OCI-LY1 (cell line): ENCODE results near the gene CPTP.
"Not testable (repeated sequence)": the region's sequence is repeated elsewhere in the genome, so short reads cannot be mapped to it uniquely, and the experiment has no call there.

Source experiments
- H2AFZ ChIP-seq: fragments of 200-600 bp; sonication (generic), shearing (Covaris generic); 2 replicates; pipeline ENCODE4 v1.6.0; 2014; ENCODE audit warnings: antibody characterized with exemption, mild to moderate bottlenecking, low read length
- H3F3A ChIP-seq: fragments of 200-600 bp; sonication (generic), shearing (Covaris generic); 2 replicates; pipeline ENCODE4 v1.6.0; 2014; ENCODE audit warnings: mild to moderate bottlenecking, antibody characterized with exemption, low read length, moderate library complexity; ENCODE audit not compliant: insufficient read depth
- H3K27ac ChIP-seq: fragments of 200-600 bp; sonication (generic); 2 replicates; pipeline ENCODE4 v1.5.1; 2014; ENCODE audit warnings: low read length, mixed run types, mild to moderate bottlenecking, low read depth; ENCODE audit not compliant: poor library complexity, severe bottlenecking
- H3K27me3 ChIP-seq: fragments of 200-600 bp; sonication (generic); 2 replicates; pipeline ENCODE4 v1.6.0; 2014; ENCODE audit warnings: antibody characterized with exemption, mild to moderate bottlenecking, low read length, moderate library complexity; ENCODE audit not compliant: insufficient read depth
- H3K36me3 ChIP-seq: fragments of 200-600 bp; sonication (generic); 2 replicates; pipeline ENCODE4 v1.6.1; 2014; ENCODE audit warnings: mild to moderate bottlenecking, antibody characterized with exemption, low read length, moderate library complexity, mixed read lengths; ENCODE audit not compliant: insufficient read depth
- H3K4me1 ChIP-seq: fragments of 200-600 bp; sonication (generic); 2 replicates; pipeline ENCODE4 v1.5.1; 2014; ENCODE audit warnings: mild to moderate bottlenecking, low read length, moderate library complexity; ENCODE audit not compliant: insufficient read depth, severe bottlenecking
- H3K4me2 ChIP-seq: fragments of 200-600 bp; sonication (generic), shearing (Covaris generic); 2 replicates; pipeline ENCODE4 v1.6.1; 2014; ENCODE audit warnings: low read length
- H3K4me3 ChIP-seq: fragments of 200-600 bp; sonication (generic); 2 replicates; pipeline ENCODE4 v1.5.1; 2014; ENCODE audit warnings: low read length, low read depth, mild to moderate bottlenecking, mixed read lengths; ENCODE audit not compliant: poor library complexity, severe bottlenecking
- H3K79me2 ChIP-seq: fragments of 200-600 bp; shearing (Covaris generic); 2 replicates; pipeline ENCODE4 v1.6.1; 2016; ENCODE audit warnings: mixed run types, low read length, mixed read lengths; ENCODE audit not compliant: insufficient read depth
- H3K9ac ChIP-seq: fragments of 200-600 bp; sonication (generic), shearing (Covaris generic); 2 replicates; pipeline ENCODE4 v1.6.1; 2014; ENCODE audit warnings: mild to moderate bottlenecking, low read length, mixed read lengths
- H3K9me2 ChIP-seq: fragments of 200-600 bp; sonication (generic), shearing (Covaris generic); 2 replicates; pipeline ENCODE4 v1.6.1; 2014; ENCODE audit warnings: low read depth, mild to moderate bottlenecking, low read length, mixed read lengths
- H3K9me3 ChIP-seq: fragments of 200-600 bp; shearing (Covaris generic); 2 replicates; pipeline ENCODE4 v1.6.1; 2014; ENCODE audit warnings: low read length, mixed read lengths
- H4K20me1 ChIP-seq: fragments of 200-600 bp; sonication (generic), shearing (Covaris generic); 2 replicates; pipeline ENCODE4 v1.6.0; 2016; ENCODE audit warnings: mild to moderate bottlenecking, low read length; ENCODE audit not compliant: insufficient read depth
- CTCF ChIP-seq: fragments of 200-600 bp; sonication (generic), shearing (Covaris generic); IDR thresholded peaks from 2 replicates; pipeline ENCODE4 v1.5.1; 2017; ENCODE audit warnings: mild to moderate bottlenecking, antibody characterized with exemption, low read length, moderate library complexity, mixed read lengths
- EZH2 ChIP-seq: fragments of 200-600 bp; sonication (generic), shearing (Covaris generic); IDR thresholded peaks from 2 replicates; pipeline ENCODE4 v1.8.0; 2017; ENCODE audit warnings: borderline replicate concordance, mixed run types, mild to moderate bottlenecking, antibody characterized with exemption, low read length, moderate library complexity, mixed read lengths

CPTP gene

GRCh38 chr1:1365875-1366698 lies 41.5 kb downstream of the CPTP start:
- no peaks in the 10 kb centered on the region; the same call in 1 of the 2 replicates for H3K27me3 ChIP-seq
- no peak for TF ChIP-seq EZH2
- no peak for TF ChIP-seq CTCF
- no peaks in the 10 kb centered on the region for H4K20me1 ChIP-seq
- H3K27ac ChIP-seq: no peak overlapping the region
- no peaks in the 10 kb centered on the region for H3K79me2 ChIP-seq
- H3K4me1 ChIP-seq: no peaks in the 10 kb centered on the region
- peaks cover 3% of the 10 kb centered on the region for H3K9me3 ChIP-seq
- H3K9me2 ChIP-seq: no peaks in the 10 kb centered on the region
- H3F3A ChIP-seq: no peaks in the 10 kb centered on the region
- no peak overlapping the region for H2AFZ ChIP-seq
- H3K36me3 ChIP-seq: no peaks in the 10 kb centered on the region
- no peak overlapping the region for H3K4me2 ChIP-seq
- H3K4me3 ChIP-seq: no peak overlapping the region
- no peak overlapping the region for H3K9ac ChIP-seq

- peaks cover 3% of the 10 kb centered on the region for H3K9me3 ChIP-seq
These were observed 42.1 kb downstream of the CPTP start for GRCh38 chr1:1366699-1367066.

GRCh38 chr1:1367315-1367714 lies 42.7 kb downstream of the CPTP start:
- H3K4me3 ChIP-seq: no peak overlapping the region
- no peaks in the 10 kb centered on the region for H3K79me2 ChIP-seq
- H3F3A ChIP-seq: no peaks in the 10 kb centered on the region
- H3K9me3 ChIP-seq: peaks cover 3% of the 10 kb centered on the region
- no peak overlapping the region for H2AFZ ChIP-seq
- H3K27me3 ChIP-seq: no peaks in the 10 kb centered on the region
- H3K36me3 ChIP-seq: peaks cover 6% of the 10 kb centered on the region; the same call in 1 of the 2 replicates
- no peaks in the 10 kb centered on the region for H4K20me1 ChIP-seq
- peaks cover 8% of the 10 kb centered on the region for H3K4me1 ChIP-seq
- TF ChIP-seq EZH2 (no peak), CTCF (no peak)
- no peaks in the 10 kb centered on the region for H3K9me2 ChIP-seq
- no peak overlapping the region for H3K9ac ChIP-seq
- no peak overlapping the region for H3K27ac ChIP-seq
- no peak overlapping the region for H3K4me2 ChIP-seq

More at GRCh38 chr1:1366699-1367066, 42.1 kb downstream of the CPTP start:
- no peak overlapping the region for H3K4me2 ChIP-seq
- peaks cover 2% of the 10 kb centered on the region for H3K4me1 ChIP-seq
- no peak overlapping the region for H3K27ac ChIP-seq
- no peaks in the 10 kb centered on the region for H3K79me2 ChIP-seq
- H3K9ac ChIP-seq: no peak overlapping the region
- H4K20me1 ChIP-seq: no peaks in the 10 kb centered on the region
- no peaks in the 10 kb centered on the region for H3K27me3 ChIP-seq
- H3K36me3 ChIP-seq: peaks cover 4% of the 10 kb centered on the region; the same call in 1 of the 2 replicates
- TF ChIP-seq EZH2: no peak
- no peak for TF ChIP-seq CTCF
- no peak overlapping the region for H3K4me3 ChIP-seq
- H2AFZ ChIP-seq: no peak overlapping the region
- no peaks in the 10 kb centered on the region for H3K9me2 ChIP-seq
- H3F3A ChIP-seq: no peaks in the 10 kb centered on the region

GRCh38 chr1:1370094-1370493 lies 45.5 kb downstream of the CPTP start:
- not testable (repeated sequence) for H3K27me3 ChIP-seq, H3K27ac ChIP-seq, H3K4me2 ChIP-seq

More at GRCh38 chr1:1370094-1370493, 45.5 kb downstream of the CPTP start:
- H3F3A ChIP-seq, H4K20me1 ChIP-seq, H3K9ac ChIP-seq, H3K9me2 ChIP-seq, H3K9me3 ChIP-seq, H2AFZ ChIP-seq, H3K4me3 ChIP-seq: not testable (repeated sequence)
- peaks cover 14% of the 10 kb centered on the region; the same call in 1 of the 2 replicates for H3K36me3 ChIP-seq
- H3K4me1 ChIP-seq: peaks cover 27% of the 10 kb centered on the region
- peaks cover 10% of the 10 kb centered on the region; the same call in 1 of the 2 replicates for H3K79me2 ChIP-seq
